SK-N-SH (cell line): ENCODE results near the gene FTO. TPM values are rescaled to one million over a fixed set of nuclear protein-coding genes. Genes with fewer than 3 reads are reported as not detected.

Experiments used
- CTCF ChIA-PET: fragments of 300-600, 350-600 bp; formaldehyde crosslinking; extraction: SDS; loops from one replicate; lab custom pipeline; 2021; lab: Yijun Ruan, JAX
- POLR2A ChIA-PET: fragments of 350-600 bp; sonication (Branson Sonifier 250); formaldehyde crosslinking; extraction: SDS; loops from one replicate; lab custom pipeline; 2020; ENCODE audit warnings: antibody characterized with exemption, inconsistent platforms; lab: Yijun Ruan, JAX
- DNase-seq: peaks from one replicate; pipeline ENCODE4 v3.0.0; 2012
- H2AFZ ChIP-seq: fragments of 200-600 bp; sonication (generic); 2 replicates; pipeline ENCODE4 v1.8.1; 2016; ENCODE audit warnings: antibody characterized with exemption, mild to moderate bottlenecking, low read depth
- H3F3A ChIP-seq: fragments of 200-600 bp; sonication (generic); replicated peaks from 2 replicates; pipeline ENCODE3; 2016; ENCODE audit warnings: antibody characterized with exemption, mild to moderate bottlenecking; ENCODE audit not compliant: insufficient read depth
- H3K27ac ChIP-seq, 2 experiments: fragments of 200-500 bp in 1 of 2; fragments of 200-600 bp in 1 of 2; sonication (Bioruptor generic) in 1 of 2; sonication (generic), shearing (Covaris generic) in 1 of 2; 2 replicates each; pipeline versions ENCODE4 v1.5.1 to v1.6.1; 2014 to 2016; ENCODE audit warnings: low read depth in 2 of 2, inconsistent platforms in 1 of 2, low read length in 1 of 2, mild to moderate bottlenecking in 1 of 2, mixed read lengths in 1 of 2
- H3K27me3 ChIP-seq: fragments of 200-600 bp; sonication (generic), shearing (Covaris generic); 2 replicates; pipeline ENCODE4 v1.6.1; 2016; ENCODE audit warnings: mixed run types; ENCODE audit not compliant: insufficient read depth
- H3K36me3 ChIP-seq, 2 experiments: fragments of 200-500 bp in 1 of 2; fragments of 200-600 bp in 1 of 2; sonication (Bioruptor generic) in 1 of 2; sonication (generic) in 1 of 2; replicated peaks in 1 of 2; 2 replicates each; pipeline versions ENCODE3 to v1.5.1; 2014 to 2016; ENCODE audit warnings: low read length in 1 of 2, mild to moderate bottlenecking in 1 of 2; ENCODE audit not compliant: insufficient read depth in 2 of 2, control insufficient read depth in 1 of 2
- H3K4me1 ChIP-seq, 2 experiments: fragments of 200-500 bp in 1 of 2; fragments of 200-600 bp in 1 of 2; sonication (Bioruptor generic) in 1 of 2; sonication (generic), shearing (Covaris generic) in 1 of 2; 2 replicates each; pipeline versions ENCODE4 v1.5.1 to v1.6.1; 2014 to 2016; ENCODE audit warnings: low read depth in 1 of 2, low read length in 1 of 2, mixed run types in 1 of 2; ENCODE audit not compliant: insufficient read depth in 2 of 2, control insufficient read depth in 1 of 2
- H3K4me2 ChIP-seq: fragments of 200-600 bp; sonication (generic), shearing (Covaris generic); 2 replicates; pipeline ENCODE4 v1.6.1; 2017; ENCODE audit warnings: mixed run types
- H3K4me3 ChIP-seq, 2 experiments: fragments of 200-500 bp in 1 of 2; fragments of 200-600 bp in 1 of 2; sonication (Bioruptor generic) in 1 of 2; sonication (generic), shearing (Covaris generic) in 1 of 2; 2 replicates each; pipeline versions ENCODE4 v1.5.1 to v1.8.1; 2014 to 2016; ENCODE audit warnings: low read depth in 2 of 2, inconsistent platforms in 1 of 2, low read length in 1 of 2, mild to moderate bottlenecking in 1 of 2, mixed read lengths in 1 of 2, moderate library complexity in 1 of 2
- H3K79me2 ChIP-seq: fragments of 200-600 bp; sonication (generic); 2 replicates; pipeline ENCODE4 v1.8.1; 2017; ENCODE audit warnings: mild to moderate bottlenecking; ENCODE audit not compliant: insufficient read depth
- H3K9ac ChIP-seq: fragments of 200-600 bp; sonication (generic); 2 replicates; pipeline ENCODE4 v1.6.1; 2017; ENCODE audit warnings: mixed run types
- H3K9me2 ChIP-seq: fragments of 200-600 bp; sonication (generic); 2 replicates; pipeline ENCODE4 v1.6.1; 2017; ENCODE audit warnings: mixed run types
- H3K9me3 ChIP-seq: fragments of 200-600 bp; sonication (generic); 2 replicates; pipeline ENCODE4 v1.6.1; 2017; ENCODE audit warnings: mixed run types, mild to moderate bottlenecking, moderate library complexity
- H4K20me1 ChIP-seq: fragments of 200-600 bp; sonication (generic); 2 replicates; pipeline ENCODE4 v1.6.1; 2017; ENCODE audit warnings: mild to moderate bottlenecking, mixed run types; ENCODE audit not compliant: insufficient read depth
- CHD2 ChIP-seq: fragments of 150-350 bp; IDR thresholded peaks from 2 replicates; pipeline ENCODE4 v1.6.1; 2018; ENCODE audit warnings: low read length; ENCODE audit not compliant: partially characterized antibody
- ELF1 ChIP-seq: IDR thresholded peaks from 2 replicates; pipeline ENCODE4 v1.4.0; 2012
- EZH2phosphoT487 ChIP-seq: fragments of 200-600 bp; sonication (generic); IDR thresholded peaks from 2 replicates; pipeline ENCODE4 v1.6.1; 2017; ENCODE audit warnings: low read depth, mixed run types, mild to moderate bottlenecking, antibody characterized with exemption, moderate library complexity, borderline replicate concordance
- MXI1 ChIP-seq: IDR thresholded peaks from 2 replicates; pipeline ENCODE4 v1.6.1; 2012; ENCODE audit warnings: mild to moderate bottlenecking, low read depth, low read length, improper control_type of control experiment
- NFIC ChIP-seq: IDR thresholded peaks from 2 replicates; pipeline ENCODE4 v1.4.0; 2012; ENCODE audit warnings: borderline replicate concordance
- NRF1 ChIP-seq: IDR thresholded peaks from 2 replicates; pipeline ENCODE4 v1.6.1; 2012; ENCODE audit warnings: low read depth, mild to moderate bottlenecking, low read length
- POLR2AphosphoS5 ChIP-seq: IDR thresholded peaks from 2 replicates; pipeline ENCODE4 v1.6.1; 2012; ENCODE audit warnings: low read depth, low read length
- RAD21 ChIP-seq: IDR thresholded peaks from 2 replicates; pipeline ENCODE4 v1.6.1; 2012; ENCODE audit warnings: mild to moderate bottlenecking, low read length
- RFX5 ChIP-seq: IDR thresholded peaks from 2 replicates; pipeline ENCODE4 v1.6.1; 2012; ENCODE audit warnings: mild to moderate bottlenecking, improper control_type of control experiment, low read length
- SMC3 ChIP-seq: IDR thresholded peaks from 2 replicates; pipeline ENCODE4 v1.6.1; 2012; ENCODE audit warnings: low read depth, low read length, improper control_type of control experiment
- TCF12 ChIP-seq: IDR thresholded peaks from 2 replicates; pipeline ENCODE4 v1.4.0; 2012
- TEAD4 ChIP-seq: IDR thresholded peaks from 2 replicates; pipeline ENCODE4 v1.4.0; 2012; ENCODE audit warnings: mild to moderate bottlenecking, borderline replicate concordance; ENCODE audit not compliant: insufficient read depth
- YY1 ChIP-seq: IDR thresholded peaks from 2 replicates; pipeline ENCODE4 v1.4.0; 2012; ENCODE audit warnings: low read depth, mild to moderate bottlenecking
- WGBS: methylation state at CpG from one replicate; pipeline ENCODE4 v1.1.6; 2017; ENCODE audit warnings: low lambda C conversion rate; 5-methylcytosine and 5-hydroxymethylcytosine counted together
- polyA plus RNA-seq, 3 experiments: library from polyadenylated mRNA; depleted of rRNA; stranded (reverse); fragments of >200 nt; gene quantifications; 2 replicates each; pipeline ENCODE4 v1.2.3, GENCODE V29; 2012
- TF ChIP-seq, protein P1 (sequence below): IDR thresholded peaks from 2 replicates; pipeline ENCODE4 v1.4.0; 2012; ENCODE audit warnings: low read depth, borderline replicate concordance
- TF ChIP-seq, protein P2 (sequence below): IDR thresholded peaks from 2 replicates; pipeline ENCODE4 v1.6.1; 2012; ENCODE audit warnings: mild to moderate bottlenecking, low read depth, low read length, moderate library complexity
- TF ChIP-seq, protein P3 (sequence below): fragments of 200-600 bp; sonication (generic); IDR thresholded peaks from 2 replicates; pipeline ENCODE4 v1.6.1; 2017; ENCODE audit warnings: antibody characterized with exemption, mild to moderate bottlenecking, moderate library complexity
- TF ChIP-seq, protein P4 (sequence below): fragments of 150-350 bp; IDR thresholded peaks from 2 replicates; pipeline ENCODE4 v1.6.1; 2017; ENCODE audit warnings: antibody characterized with exemption, low read length, low read depth, borderline replicate concordance
- TF ChIP-seq, protein P5 (sequence below): IDR thresholded peaks from 2 replicates; pipeline ENCODE4 v1.4.0; 2012; ENCODE audit warnings: low read depth

Gene FTO
- polyA plus RNA-seq, 1 of the 3 experiments (the other 2 are of a cell fraction) = 41.2 TPM

DNA sequence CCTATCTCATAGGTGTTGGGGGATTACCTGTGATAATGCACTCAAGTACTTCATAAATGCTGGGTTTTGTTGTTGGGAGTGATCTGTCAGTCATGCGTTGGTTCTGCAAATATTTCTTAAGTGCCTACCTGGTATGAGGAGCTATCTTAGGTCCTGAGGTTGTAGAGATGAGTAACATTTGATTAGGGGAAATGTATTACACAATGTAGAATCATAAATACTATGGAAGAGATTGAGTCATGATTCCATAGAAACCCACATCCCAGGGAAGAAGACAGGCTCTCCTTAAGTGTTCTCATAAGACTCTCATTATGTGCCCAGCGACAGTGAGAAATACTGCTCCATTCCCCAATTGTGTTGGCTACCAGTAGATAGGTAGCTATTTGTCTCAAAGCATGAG lies 240.1 kb downstream of the FTO start:
- Histone ChIP-seq H3K4me1 (peaks cover 0 to 14% of the 10 kb centered on the region in 2 experiments; a peak in 2 of 4 replicates), H2AFZ (no peak overlapping the region), H4K20me1 (no peaks in the 10 kb centered on the region), H3K27ac (no peak overlapping the region), H3K9me3 (no peaks in the 10 kb centered on the region), H3F3A (no peaks in the 10 kb centered on the region), H3K36me3 (no peaks in the 10 kb centered on the region), H3K4me2 (no peak overlapping the region), H3K27me3 (no peaks in the 10 kb centered on the region)
- DNase-seq = no peak
- WGBS = 98% methylated on average over 2 of the region's 2 CpGs
- POLR2A ChIA-PET = no interaction called here
- no peak for TF ChIP-seq TCF12
- no peak for TF ChIP-seq RFX5
- TF ChIP-seq YY1 = no peak
- TF ChIP-seq EZH2phosphoT487 = no peak
- no peak for TF ChIP-seq NFIC
- TF ChIP-seq MXI1 = no peak
- TF ChIP-seq, protein P1, sequence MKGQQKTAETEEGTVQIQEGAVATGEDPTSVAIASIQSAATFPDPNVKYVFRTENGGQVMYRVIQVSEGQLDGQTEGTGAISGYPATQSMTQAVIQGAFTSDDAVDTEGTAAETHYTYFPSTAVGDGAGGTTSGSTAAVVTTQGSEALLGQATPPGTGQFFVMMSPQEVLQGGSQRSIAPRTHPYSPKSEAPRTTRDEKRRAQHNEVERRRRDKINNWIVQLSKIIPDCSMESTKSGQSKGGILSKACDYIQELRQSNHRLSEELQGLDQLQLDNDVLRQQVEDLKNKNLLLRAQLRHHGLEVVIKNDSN = no peak
- TF ChIP-seq POLR2AphosphoS5 = no peak
- TF ChIP-seq, protein P2, sequence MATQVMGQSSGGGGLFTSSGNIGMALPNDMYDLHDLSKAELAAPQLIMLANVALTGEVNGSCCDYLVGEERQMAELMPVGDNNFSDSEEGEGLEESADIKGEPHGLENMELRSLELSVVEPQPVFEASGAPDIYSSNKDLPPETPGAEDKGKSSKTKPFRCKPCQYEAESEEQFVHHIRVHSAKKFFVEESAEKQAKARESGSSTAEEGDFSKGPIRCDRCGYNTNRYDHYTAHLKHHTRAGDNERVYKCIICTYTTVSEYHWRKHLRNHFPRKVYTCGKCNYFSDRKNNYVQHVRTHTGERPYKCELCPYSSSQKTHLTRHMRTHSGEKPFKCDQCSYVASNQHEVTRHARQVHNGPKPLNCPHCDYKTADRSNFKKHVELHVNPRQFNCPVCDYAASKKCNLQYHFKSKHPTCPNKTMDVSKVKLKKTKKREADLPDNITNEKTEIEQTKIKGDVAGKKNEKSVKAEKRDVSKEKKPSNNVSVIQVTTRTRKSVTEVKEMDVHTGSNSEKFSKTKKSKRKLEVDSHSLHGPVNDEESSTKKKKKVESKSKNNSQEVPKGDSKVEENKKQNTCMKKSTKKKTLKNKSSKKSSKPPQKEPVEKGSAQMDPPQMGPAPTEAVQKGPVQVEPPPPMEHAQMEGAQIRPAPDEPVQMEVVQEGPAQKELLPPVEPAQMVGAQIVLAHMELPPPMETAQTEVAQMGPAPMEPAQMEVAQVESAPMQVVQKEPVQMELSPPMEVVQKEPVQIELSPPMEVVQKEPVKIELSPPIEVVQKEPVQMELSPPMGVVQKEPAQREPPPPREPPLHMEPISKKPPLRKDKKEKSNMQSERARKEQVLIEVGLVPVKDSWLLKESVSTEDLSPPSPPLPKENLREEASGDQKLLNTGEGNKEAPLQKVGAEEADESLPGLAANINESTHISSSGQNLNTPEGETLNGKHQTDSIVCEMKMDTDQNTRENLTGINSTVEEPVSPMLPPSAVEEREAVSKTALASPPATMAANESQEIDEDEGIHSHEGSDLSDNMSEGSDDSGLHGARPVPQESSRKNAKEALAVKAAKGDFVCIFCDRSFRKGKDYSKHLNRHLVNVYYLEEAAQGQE = no peak
- TF ChIP-seq NRF1 = no peak
- TF ChIP-seq, protein P3, sequence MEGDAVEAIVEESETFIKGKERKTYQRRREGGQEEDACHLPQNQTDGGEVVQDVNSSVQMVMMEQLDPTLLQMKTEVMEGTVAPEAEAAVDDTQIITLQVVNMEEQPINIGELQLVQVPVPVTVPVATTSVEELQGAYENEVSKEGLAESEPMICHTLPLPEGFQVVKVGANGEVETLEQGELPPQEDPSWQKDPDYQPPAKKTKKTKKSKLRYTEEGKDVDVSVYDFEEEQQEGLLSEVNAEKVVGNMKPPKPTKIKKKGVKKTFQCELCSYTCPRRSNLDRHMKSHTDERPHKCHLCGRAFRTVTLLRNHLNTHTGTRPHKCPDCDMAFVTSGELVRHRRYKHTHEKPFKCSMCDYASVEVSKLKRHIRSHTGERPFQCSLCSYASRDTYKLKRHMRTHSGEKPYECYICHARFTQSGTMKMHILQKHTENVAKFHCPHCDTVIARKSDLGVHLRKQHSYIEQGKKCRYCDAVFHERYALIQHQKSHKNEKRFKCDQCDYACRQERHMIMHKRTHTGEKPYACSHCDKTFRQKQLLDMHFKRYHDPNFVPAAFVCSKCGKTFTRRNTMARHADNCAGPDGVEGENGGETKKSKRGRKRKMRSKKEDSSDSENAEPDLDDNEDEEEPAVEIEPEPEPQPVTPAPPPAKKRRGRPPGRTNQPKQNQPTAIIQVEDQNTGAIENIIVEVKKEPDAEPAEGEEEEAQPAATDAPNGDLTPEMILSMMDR = no peak
- TF ChIP-seq, all 33 proteins: peak for 0
- Histone ChIP-seq H3K9ac (no peak overlapping the region), H3K9me2 (no peaks in the 10 kb centered on the region), H3K79me2 (no peaks in the 10 kb centered on the region), H3K4me3 (no peak overlapping the region)
- CTCF ChIA-PET = interaction anchor here (1.1 to 1.3 kb wide), 2 partner anchors 119 to 171 kb away, joined by 3 read pairs; no protein-coding TSS in a partner anchor

DNA sequence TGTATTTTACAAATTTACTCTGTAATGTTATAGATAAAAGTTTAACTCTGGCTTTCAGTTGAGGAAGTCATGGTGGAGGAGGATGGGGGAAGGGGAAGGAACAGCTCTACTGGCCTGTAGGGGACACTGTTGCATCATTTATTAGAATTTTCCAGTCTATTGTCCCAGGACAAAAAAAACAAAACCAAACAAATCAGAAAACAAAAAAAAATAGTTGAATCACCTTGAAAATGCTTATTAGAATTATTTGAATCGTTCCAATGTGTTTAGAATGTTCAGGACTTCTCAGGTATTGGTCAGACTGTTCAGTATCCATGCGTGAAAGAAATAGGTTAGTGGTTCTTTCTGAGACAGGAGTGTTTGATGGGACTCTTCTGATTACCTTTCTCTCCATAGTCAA lies 242.0 kb downstream of the FTO start:
- peak; percentile 22 for DNase-seq
- ChIA-PET CTCF (interaction anchor here (0.8 to 4.7 kb wide), 5 partner anchors 10 to 419 kb away, joined by 3 to 20 read pairs (median 4); no protein-coding TSS in a partner anchor), POLR2A (no interaction called here)

More for the DNA sequence above, 242.0 kb downstream of the FTO start:
- Histone ChIP-seq H3K9ac (no peak overlapping the region), H4K20me1 (no peaks in the 10 kb centered on the region), H3F3A (no peaks in the 10 kb centered on the region), H3K4me3 (no peak overlapping the region), H3K79me2 (no peaks in the 10 kb centered on the region), H3K4me1 (peaks cover 0 to 14% of the 10 kb centered on the region in 2 experiments; a peak in 2 of 4 replicates), H3K9me3 (no peaks in the 10 kb centered on the region), H3K9me2 (no peaks in the 10 kb centered on the region), H3K36me3 (no peaks in the 10 kb centered on the region), H3K4me2 (no peak overlapping the region), H3K27ac (no peak overlapping the region), H2AFZ (no peak overlapping the region), H3K27me3 (no peaks in the 10 kb centered on the region)
- TF ChIP-seq SMC3 (peak; percentile 51; the same call in 1 of the 2 replicates), RAD21 (peak; percentile 88), NFIC (no peak), ELF1 (no peak), POLR2AphosphoS5 (no peak), TEAD4 (no peak), CHD2 (peak; percentile 67)
- TF ChIP-seq, protein P4, sequence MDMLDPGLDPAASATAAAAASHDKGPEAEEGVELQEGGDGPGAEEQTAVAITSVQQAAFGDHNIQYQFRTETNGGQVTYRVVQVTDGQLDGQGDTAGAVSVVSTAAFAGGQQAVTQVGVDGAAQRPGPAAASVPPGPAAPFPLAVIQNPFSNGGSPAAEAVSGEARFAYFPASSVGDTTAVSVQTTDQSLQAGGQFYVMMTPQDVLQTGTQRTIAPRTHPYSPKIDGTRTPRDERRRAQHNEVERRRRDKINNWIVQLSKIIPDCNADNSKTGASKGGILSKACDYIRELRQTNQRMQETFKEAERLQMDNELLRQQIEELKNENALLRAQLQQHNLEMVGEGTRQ = no peak
- TF ChIP-seq, protein P5, sequence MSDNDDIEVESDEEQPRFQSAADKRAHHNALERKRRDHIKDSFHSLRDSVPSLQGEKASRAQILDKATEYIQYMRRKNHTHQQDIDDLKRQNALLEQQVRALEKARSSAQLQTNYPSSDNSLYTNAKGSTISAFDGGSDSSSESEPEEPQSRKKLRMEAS = no peak
- TF ChIP-seq, protein P3 = peak; percentile 80
- WGBS = 75% methylated on average over 2 of the region's 2 CpGs
